GM18909 (cell line): Measurements from ENCODE around the gene TUBB1.
"Not testable (repeated sequence)": the region's sequence is repeated elsewhere in the genome, so short reads cannot be mapped to it uniquely, and the experiment has no call there.

Source experiments
- ATAC-seq: cut with Tn5 transposase; IDR thresholded peaks from one replicate; pipeline ENCODE4 v1.9.1; 2021; ENCODE audit warnings: mild to moderate bottlenecking; ENCODE audit not compliant: unreplicated experiment, poor library complexity

The TUBB1 gene

GRCh38 chr20:59004763-59005522, 14.3 kb upstream of the TUBB1 start:
- ATAC-seq = peak; percentile 75

GRCh38 chr20:59005523-59006166, 13.6 kb upstream of the TUBB1 start:
- no peak for ATAC-seq

GRCh38 chr20:59006167-59006863, 12.9 kb upstream of the TUBB1 start:
- ATAC-seq = no peak

GRCh38 chr20:59006864-59007664, 12.2 kb upstream of the TUBB1 start, which contains the start of gene CTSZ:
Gene CTSZ, minus strand, starts transcription at chr20:59007254. Its CDS starts 126 bp downstream, at chr20:59007128.
- ATAC-seq = peak; percentile 20

GRCh38 chr20:59007665-59008511, 11.3 kb upstream of the TUBB1 start:
- ATAC-seq = peak; percentile 36

GRCh38 chr20:59008715-59009336, 10.4 kb upstream of the TUBB1 start:
- ATAC-seq = no peak

GRCh38 chr20:59010321-59010994, 8.8 kb upstream of the TUBB1 start:
- no peak for ATAC-seq

GRCh38 chr20:59010995-59011873, 8.0 kb upstream of the TUBB1 start:
- no peak for ATAC-seq

GRCh38 chr20:59011874-59012157, 7.4 kb upstream of the TUBB1 start:
- not testable (repeated sequence) for ATAC-seq

GRCh38 chr20:59013031-59013951, 5.9 kb upstream of the TUBB1 start:
- no peak for ATAC-seq

- ATAC-seq = no peak
Measured at GRCh38 chr20:59013959-59014608, 5.1 kb upstream of the TUBB1 start.

GRCh38 chr20:59014680-59015389, 4.4 kb upstream of the TUBB1 start:
- no peak for ATAC-seq

- ATAC-seq = no peak
Measured at GRCh38 chr20:59015411-59015810, 3.8 kb upstream of the TUBB1 start.

- ATAC-seq = no peak
Measured at GRCh38 chr20:59015812-59016711, 3.2 kb upstream of the TUBB1 start.
